Transverse colon (tissue), 4 donors: ENCODE data around the gene PRKAR1A.

Experiments used
- POLR2A ChIP-seq: fragments of 450-650 bp; IDR thresholded peaks from one replicate; pipeline ENCODE4 v1.6.1; 2016; ENCODE audit warnings: antibody characterized with exemption, mild to moderate bottlenecking, moderate library complexity
- POLR2AphosphoS5 ChIP-seq, 3 donors: sonication (generic); formaldehyde crosslinking; IDR thresholded peaks; one replicate each; pipeline ENCODE4 v1.6.1; 2016; ENCODE audit warnings: antibody characterized with exemption in 3 of 3
- TF ChIP-seq, protein P1 (sequence below), 5 experiments: fragments of 200-600 bp in 3 of 5; fragments of 450-650 bp in 2 of 5; sonication (generic) in 3 of 5; IDR thresholded peaks; 1 replicate in 2 of 5; 2 replicates in 3 of 5; pipeline ENCODE4 v1.5.1; 2016 to 2017; ENCODE audit warnings: antibody characterized with exemption in 5 of 5, inconsistent platforms in 3 of 5, mild to moderate bottlenecking in 2 of 5, moderate library complexity in 1 of 5

DNA sequence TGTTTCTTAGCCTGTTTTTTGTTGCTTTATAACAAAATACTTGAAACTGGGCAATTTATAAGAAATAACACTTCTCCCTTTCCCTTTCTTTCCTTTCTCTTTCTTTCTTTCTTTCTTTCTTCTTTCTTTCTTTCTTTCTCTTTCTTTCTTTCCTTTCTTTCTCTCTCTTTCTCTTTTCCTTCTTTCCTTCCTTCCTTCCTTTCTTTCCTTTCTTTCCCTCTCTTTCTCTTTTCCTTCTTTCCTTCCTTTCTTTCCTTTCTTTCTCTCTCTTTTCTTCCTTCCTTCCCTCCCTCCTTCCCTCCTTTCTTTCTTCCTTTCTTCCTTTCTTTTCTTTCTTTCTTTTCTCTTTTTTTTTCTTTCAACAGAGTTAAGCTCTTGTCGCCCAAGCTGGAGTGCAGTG, 61.1 kb downstream of the PRKAR1A start:
- TF ChIP-seq, protein P1, sequence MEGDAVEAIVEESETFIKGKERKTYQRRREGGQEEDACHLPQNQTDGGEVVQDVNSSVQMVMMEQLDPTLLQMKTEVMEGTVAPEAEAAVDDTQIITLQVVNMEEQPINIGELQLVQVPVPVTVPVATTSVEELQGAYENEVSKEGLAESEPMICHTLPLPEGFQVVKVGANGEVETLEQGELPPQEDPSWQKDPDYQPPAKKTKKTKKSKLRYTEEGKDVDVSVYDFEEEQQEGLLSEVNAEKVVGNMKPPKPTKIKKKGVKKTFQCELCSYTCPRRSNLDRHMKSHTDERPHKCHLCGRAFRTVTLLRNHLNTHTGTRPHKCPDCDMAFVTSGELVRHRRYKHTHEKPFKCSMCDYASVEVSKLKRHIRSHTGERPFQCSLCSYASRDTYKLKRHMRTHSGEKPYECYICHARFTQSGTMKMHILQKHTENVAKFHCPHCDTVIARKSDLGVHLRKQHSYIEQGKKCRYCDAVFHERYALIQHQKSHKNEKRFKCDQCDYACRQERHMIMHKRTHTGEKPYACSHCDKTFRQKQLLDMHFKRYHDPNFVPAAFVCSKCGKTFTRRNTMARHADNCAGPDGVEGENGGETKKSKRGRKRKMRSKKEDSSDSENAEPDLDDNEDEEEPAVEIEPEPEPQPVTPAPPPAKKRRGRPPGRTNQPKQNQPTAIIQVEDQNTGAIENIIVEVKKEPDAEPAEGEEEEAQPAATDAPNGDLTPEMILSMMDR (IDR thresholded peaks at IDR 0.05): no peak
- TF ChIP-seq POLR2A: no peak
- TF ChIP-seq POLR2AphosphoS5 (IDR thresholded peaks at IDR 0.05): no peak
